ENCODE data around the gene HSPG2.
"Not testable (repeated sequence)": the region's sequence is repeated elsewhere in the genome, so short reads cannot be mapped to it uniquely, and the experiment has no call there.

The HSPG2 gene

GRCh38 chr1:21937034-21937371 is at the start of gene HSPG2:
Gene HSPG2 (minus strand): TSS chr1:21937310. CDS start chr1:21937217, 93 bp downstream.
- no peak for DNase-seq (ENCODE audit: low read depth, low spot score)

GRCh38 chr1:21986386-21986785 is 49.3 kb upstream of the HSPG2 start:
- DNase-seq (ENCODE audit: low read depth, low spot score) = not testable (repeated sequence)

GRCh38 chr1:21985893-21986292 is 48.8 kb upstream of the HSPG2 start:
- DNase-seq (ENCODE audit: low read depth, low spot score) = not testable (repeated sequence)

GRCh38 chr1:21983539-21983938 is 46.4 kb upstream of the HSPG2 start:
- not testable (repeated sequence) for DNase-seq (ENCODE audit: low read depth, low spot score)

- DNase-seq (ENCODE audit: low read depth, low spot score) = not testable (repeated sequence)
These were observed 45.0 kb upstream of the HSPG2 start for GRCh38 chr1:21982122-21982521.

GRCh38 chr1:21981253-21981652 is 44.1 kb upstream of the HSPG2 start:
- not testable (repeated sequence) for DNase-seq (ENCODE audit: low read depth, low spot score)

GRCh38 chr1:21980515-21981220 is 43.6 kb upstream of the HSPG2 start:
- not testable (repeated sequence) for DNase-seq (ENCODE audit: low read depth, low spot score)

- not testable (repeated sequence) for DNase-seq (ENCODE audit: low read depth, low spot score)
These were observed 41.1 kb upstream of the HSPG2 start for GRCh38 chr1:21978209-21978608.

GRCh38 chr1:21976703-21977239 is 39.7 kb upstream of the HSPG2 start, which contains the start of gene CELA3B:
Gene CELA3B (plus strand): TSS chr1:21977022. CDS start chr1:21977040, 18 bp downstream.
- DNase-seq (ENCODE audit: low read depth, low spot score) = not testable (repeated sequence)

GRCh38 chr1:21975296-21975695 is 38.2 kb upstream of the HSPG2 start:
- DNase-seq (ENCODE audit: low read depth, low spot score) = not testable (repeated sequence)

- not testable (repeated sequence) for DNase-seq (ENCODE audit: low read depth, low spot score)
These were observed 37.6 kb upstream of the HSPG2 start for GRCh38 chr1:21974699-21975098.

GRCh38 chr1:21973948-21974347 is 36.8 kb upstream of the HSPG2 start:
- DNase-seq (ENCODE audit: low read depth, low spot score) = not testable (repeated sequence)

- DNase-seq (ENCODE audit: low read depth, low spot score) = not testable (repeated sequence)
These were observed 35.9 kb upstream of the HSPG2 start for GRCh38 chr1:21972973-21973441.

- DNase-seq (ENCODE audit: low read depth, low spot score) = not testable (repeated sequence)
These were observed 33.4 kb upstream of the HSPG2 start for GRCh38 chr1:21970523-21970922.

- not testable (repeated sequence) for DNase-seq (ENCODE audit: low read depth, low spot score)
These were observed 32.0 kb upstream of the HSPG2 start for GRCh38 chr1:21969066-21969465.

GRCh38 chr1:21967216-21967615 is 30.1 kb upstream of the HSPG2 start:
- not testable (repeated sequence) for DNase-seq (ENCODE audit: low read depth, low spot score)

GRCh38 chr1:21966247-21967000 is 29.3 kb upstream of the HSPG2 start:
- DNase-seq (ENCODE audit: low read depth, low spot score) = no peak

- peak; percentile 60 for DNase-seq (ENCODE audit: low read depth, low spot score)
These were observed 26.5 kb upstream of the HSPG2 start for GRCh38 chr1:21963477-21964217.

- DNase-seq (ENCODE audit: low read depth, low spot score) = no peak
These were observed 24.7 kb upstream of the HSPG2 start for GRCh38 chr1:21961799-21962198.

GRCh38 chr1:21961337-21961736 is 24.2 kb upstream of the HSPG2 start:
- DNase-seq (ENCODE audit: low read depth, low spot score) = no peak

- no peak for DNase-seq (ENCODE audit: low read depth, low spot score)
These were observed 19.8 kb upstream of the HSPG2 start for GRCh38 chr1:21956720-21957552.

All from activated CD4-positive, CD25-positive, alpha-beta regulatory T cell treated with anti-CD3 and anti-CD28 coated beads, Interleukin-2, amount 50 U/mL, for 16 hours (primary cell).